Fibroblast of skin of left quadriceps (primary cell): ENCODE results near the gene CKAP2.
"Not testable (repeated sequence)": the region's sequence is repeated elsewhere in the genome, so short reads cannot be mapped to it uniquely, and the experiment has no call there.

Source experiments
- DNase-seq, 2 experiments: peaks; one replicate each; pipeline ENCODE4 v3.0.0-alpha.2; 2013; ENCODE audit warnings: low read depth in 2 of 2

CKAP2 gene

GRCh38 chr13:52452470-52452869 is 2.8 kb upstream of the CKAP2 start:
- no peak for DNase-seq

GRCh38 chr13:52454459-52454819 is 839 bp upstream of the CKAP2 start:
- DNase-seq: no peak

- DNase-seq: peak; percentile 28 to 29
Measured at GRCh38 chr13:52455677-52456041, 381 bp downstream of the CKAP2 start.

GRCh38 chr13:52459668-52460067 is 4.4 kb downstream of the CKAP2 start:
- DNase-seq: peak; percentile 7 to 8

- DNase-seq: no peak
Measured at GRCh38 chr13:52461265-52461664, 6.0 kb downstream of the CKAP2 start.

GRCh38 chr13:52463526-52463925 is 8.2 kb downstream of the CKAP2 start:
- no peak for DNase-seq

GRCh38 chr13:52468487-52468886 is 13.2 kb downstream of the CKAP2 start:
- DNase-seq: not testable (repeated sequence)

GRCh38 chr13:52480677-52481428 is 25.6 kb downstream of the CKAP2 start:
- not testable (repeated sequence) for DNase-seq

GRCh38 chr13:52487078-52487477 is 31.8 kb downstream of the CKAP2 start:
- not testable (repeated sequence) for DNase-seq

- DNase-seq: not testable (repeated sequence)
Measured at GRCh38 chr13:52488763-52489162, 33.5 kb downstream of the CKAP2 start.

- DNase-seq: not testable (repeated sequence)
Measured at GRCh38 chr13:52491015-52491414, 35.7 kb downstream of the CKAP2 start.

GRCh38 chr13:52494241-52494640 is 39.0 kb downstream of the CKAP2 start:
- DNase-seq: not testable (repeated sequence)

- DNase-seq: not testable (repeated sequence)
Measured at GRCh38 chr13:52497979-52498378, 42.7 kb downstream of the CKAP2 start.

- not testable (repeated sequence) for DNase-seq
Measured at GRCh38 chr13:52502277-52502676, 47.0 kb downstream of the CKAP2 start.

GRCh38 chr13:52505843-52506242 is 50.6 kb downstream of the CKAP2 start:
- DNase-seq: not testable (repeated sequence)

- not testable (repeated sequence) for DNase-seq
Measured at GRCh38 chr13:52509532-52509931, 54.3 kb downstream of the CKAP2 start.

GRCh38 chr13:52510221-52510797 is 55.0 kb downstream of the CKAP2 start:
- not testable (repeated sequence) for DNase-seq

- not testable (repeated sequence) for DNase-seq
Measured at GRCh38 chr13:52511598-52511997, 56.3 kb downstream of the CKAP2 start.

- DNase-seq: not testable (repeated sequence)
Measured at GRCh38 chr13:52513957-52514596, 58.8 kb downstream of the CKAP2 start.

GRCh38 chr13:52523323-52523722 is 68.0 kb downstream of the CKAP2 start:
- not testable (repeated sequence) for DNase-seq
